ENCODE measurements around the gene FEN1.

- TF ChIP-seq RAD21 (IDR thresholded peaks at IDR 0.05; ENCODE audit: low read depth) = no peak
- peak; percentile 66 for TF ChIP-seq POLR2AphosphoS5 (IDR thresholded peaks at IDR 0.05; ENCODE audit: low read depth, low read length)
- peak; percentile 28 for TF ChIP-seq YY1 (IDR thresholded peaks at IDR 0.05; ENCODE audit: extremely low read depth, insufficient replicate concordance, low read depth, low read length)
- TF ChIP-seq EZH2phosphoT487 (IDR thresholded peaks at IDR 0.05; ENCODE audit: borderline replicate concordance) = no peak
- TF ChIP-seq, protein P1, sequence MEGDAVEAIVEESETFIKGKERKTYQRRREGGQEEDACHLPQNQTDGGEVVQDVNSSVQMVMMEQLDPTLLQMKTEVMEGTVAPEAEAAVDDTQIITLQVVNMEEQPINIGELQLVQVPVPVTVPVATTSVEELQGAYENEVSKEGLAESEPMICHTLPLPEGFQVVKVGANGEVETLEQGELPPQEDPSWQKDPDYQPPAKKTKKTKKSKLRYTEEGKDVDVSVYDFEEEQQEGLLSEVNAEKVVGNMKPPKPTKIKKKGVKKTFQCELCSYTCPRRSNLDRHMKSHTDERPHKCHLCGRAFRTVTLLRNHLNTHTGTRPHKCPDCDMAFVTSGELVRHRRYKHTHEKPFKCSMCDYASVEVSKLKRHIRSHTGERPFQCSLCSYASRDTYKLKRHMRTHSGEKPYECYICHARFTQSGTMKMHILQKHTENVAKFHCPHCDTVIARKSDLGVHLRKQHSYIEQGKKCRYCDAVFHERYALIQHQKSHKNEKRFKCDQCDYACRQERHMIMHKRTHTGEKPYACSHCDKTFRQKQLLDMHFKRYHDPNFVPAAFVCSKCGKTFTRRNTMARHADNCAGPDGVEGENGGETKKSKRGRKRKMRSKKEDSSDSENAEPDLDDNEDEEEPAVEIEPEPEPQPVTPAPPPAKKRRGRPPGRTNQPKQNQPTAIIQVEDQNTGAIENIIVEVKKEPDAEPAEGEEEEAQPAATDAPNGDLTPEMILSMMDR (IDR thresholded peaks at IDR 0.05 in 2 of 3, conservative IDR thresholded peaks at IDR 0.05 in 1 of 3; ENCODE audit: borderline replicate concordance in 1 of 3, insufficient read depth in 1 of 3, low read depth in 2 of 3, low read length in 2 of 3) = no peak
- no peak for TF ChIP-seq ZNF274 (IDR thresholded peaks at IDR 0.05; ENCODE audit: low read depth, low read length)
- no peak for TF ChIP-seq TCF7L2 (IDR thresholded peaks at IDR 0.05; ENCODE audit: borderline replicate concordance, extremely low read depth, insufficient read depth, insufficient read length)
- no peak for TF ChIP-seq POLR2A (IDR thresholded peaks at IDR 0.05; ENCODE audit: borderline replicate concordance, extremely low read depth, insufficient read depth, insufficient read length)
- TF ChIP-seq MAX (IDR thresholded peaks at IDR 0.05) = no peak
- no peak for TF ChIP-seq SIN3A (IDR thresholded peaks at IDR 0.05; ENCODE audit: low read depth)
- TF ChIP-seq, protein P2, sequence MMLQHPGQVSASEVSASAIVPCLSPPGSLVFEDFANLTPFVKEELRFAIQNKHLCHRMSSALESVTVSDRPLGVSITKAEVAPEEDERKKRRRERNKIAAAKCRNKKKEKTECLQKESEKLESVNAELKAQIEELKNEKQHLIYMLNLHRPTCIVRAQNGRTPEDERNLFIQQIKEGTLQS (IDR thresholded peaks at IDR 0.05) = no peak
- TF ChIP-seq CEBPB (IDR thresholded peaks at IDR 0.05; ENCODE audit: low read depth) = no peak
Measured at GRCh38 chr11:61756452-61757212, 36.1 kb upstream of the FEN1 start.

All from HCT116 (cell line).